ENCODE results near the gene ZBTB16.
A peak's percentile ranks its signal among the peaks of the same experiment; 100 is the strongest.

Gene ZBTB16

GRCh38 chr11:114065094-114065493, 5.6 kb downstream of the ZBTB16 start:
- DNase-seq = no peak

- no peak for DNase-seq
Observed at GRCh38 chr11:114066046-114066648, 6.6 kb downstream of the ZBTB16 start.

DNA sequence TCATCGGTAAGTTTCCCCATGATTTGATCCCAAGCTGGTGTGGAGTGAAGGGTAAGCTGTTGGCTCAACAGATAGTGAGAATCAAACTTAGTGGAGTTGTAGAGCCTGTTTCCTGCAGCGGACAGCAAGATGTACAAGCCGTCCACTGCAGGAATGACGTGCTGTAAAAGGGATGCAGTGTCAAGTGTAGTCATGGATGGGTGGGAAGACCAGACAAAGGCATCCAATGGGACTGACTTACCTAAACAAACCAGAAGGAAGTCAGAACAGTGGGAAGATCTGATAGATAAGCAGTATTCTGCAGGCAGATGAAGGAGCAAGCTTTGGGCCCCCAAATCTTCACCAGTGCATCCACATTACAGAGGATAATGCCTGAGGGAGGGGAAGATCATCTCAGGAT, 8.8 kb downstream of the ZBTB16 start:
- DNase-seq = no peak

- DNase-seq = no peak
Observed at GRCh38 chr11:114070464-114071139, 11.1 kb downstream of the ZBTB16 start.

- no peak for DNase-seq
Observed at GRCh38 chr11:114073007-114073827, 13.7 kb downstream of the ZBTB16 start.

- DNase-seq = no peak
Observed at GRCh38 chr11:114073828-114074381, 14.4 kb downstream of the ZBTB16 start.

- DNase-seq = peak; percentile 20
Observed at GRCh38 chr11:114074546-114075343, 15.2 kb downstream of the ZBTB16 start.

GRCh38 chr11:114075344-114075610, 15.8 kb downstream of the ZBTB16 start:
- DNase-seq = no peak

DNA sequence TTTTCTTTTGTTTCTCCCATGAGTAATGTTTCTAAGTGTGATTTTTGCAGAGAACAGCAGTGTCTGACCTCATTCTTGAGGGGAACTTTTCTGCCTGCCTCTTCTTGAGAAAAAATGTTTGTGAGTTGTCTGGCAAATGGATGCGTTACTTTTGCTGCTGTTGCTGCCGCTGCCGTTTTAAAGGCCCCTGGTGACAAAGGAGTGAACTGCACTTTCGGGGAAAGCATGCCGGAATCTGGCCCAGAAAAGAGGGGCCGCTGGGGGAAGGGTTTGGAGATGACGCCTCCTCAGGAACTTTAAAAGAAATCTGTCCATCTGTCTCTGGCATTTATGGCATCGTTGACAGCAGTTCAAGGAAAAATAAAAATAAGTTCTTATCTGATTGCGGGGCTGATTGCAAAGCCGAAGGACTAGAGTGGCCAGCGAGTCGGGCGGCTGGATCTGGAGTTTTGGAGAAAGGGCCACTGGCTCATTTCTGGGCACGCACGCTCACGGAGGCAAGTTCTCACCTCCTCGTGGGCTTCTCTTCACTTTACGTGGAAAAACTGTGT, 16.5 kb downstream of the ZBTB16 start:
- peak; percentile 48 for DNase-seq

GRCh38 chr11:114076921-114077331, 17.4 kb downstream of the ZBTB16 start:
- no peak for DNase-seq

- DNase-seq = no peak
Observed at GRCh38 chr11:114077482-114078305, 18.2 kb downstream of the ZBTB16 start.

DNA sequence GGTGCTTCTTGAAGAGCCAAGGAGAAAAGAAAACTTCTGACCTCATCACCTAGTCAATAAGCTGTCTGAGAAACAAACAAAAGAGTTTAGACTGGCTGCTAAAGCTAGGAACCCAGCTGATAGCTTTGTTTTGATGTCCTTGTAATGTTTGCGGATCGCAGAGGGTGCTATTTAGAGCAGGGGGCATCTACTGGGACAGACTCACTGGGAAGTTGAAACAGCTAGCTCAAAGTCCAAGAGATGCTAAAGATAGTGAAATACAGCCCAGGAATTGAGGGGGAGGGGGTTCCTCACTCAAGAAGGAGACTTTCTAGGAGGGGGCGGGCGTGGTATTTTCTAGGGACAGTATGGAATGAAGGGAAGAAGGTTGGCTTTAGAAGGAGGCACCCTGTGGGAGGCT, 18.9 kb downstream of the ZBTB16 start:
- no peak for DNase-seq

DNA sequence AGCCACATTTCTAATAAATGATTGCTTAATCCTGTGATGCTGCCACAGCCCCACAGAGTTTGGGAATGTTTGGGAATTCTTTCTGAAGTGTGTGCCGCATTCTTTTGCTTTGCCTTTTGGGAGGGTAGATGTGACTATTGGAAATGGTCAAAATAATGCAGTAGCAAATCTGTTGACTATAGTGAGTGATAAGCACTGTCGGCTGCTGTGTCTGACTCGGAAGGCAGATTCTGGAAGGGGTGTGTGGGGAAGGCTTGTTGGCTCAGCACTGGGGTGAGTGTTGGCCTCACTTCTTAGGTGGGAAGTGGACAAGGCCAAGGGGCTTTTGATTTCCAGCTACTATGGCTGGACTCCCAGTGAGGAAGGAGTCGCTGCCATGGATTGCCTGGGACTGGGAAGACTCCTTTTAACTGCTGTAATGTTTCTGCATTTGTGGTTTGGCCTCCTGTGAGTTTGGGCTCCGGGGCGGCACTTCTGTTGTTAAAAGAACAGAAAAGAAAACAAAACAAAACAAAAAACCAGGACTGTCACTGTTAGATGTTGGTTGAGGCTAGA, 20.1 kb downstream of the ZBTB16 start:
- DNase-seq = no peak

- peak; percentile 62 for DNase-seq
Observed at GRCh38 chr11:114080219-114080618, 20.7 kb downstream of the ZBTB16 start.

DNA sequence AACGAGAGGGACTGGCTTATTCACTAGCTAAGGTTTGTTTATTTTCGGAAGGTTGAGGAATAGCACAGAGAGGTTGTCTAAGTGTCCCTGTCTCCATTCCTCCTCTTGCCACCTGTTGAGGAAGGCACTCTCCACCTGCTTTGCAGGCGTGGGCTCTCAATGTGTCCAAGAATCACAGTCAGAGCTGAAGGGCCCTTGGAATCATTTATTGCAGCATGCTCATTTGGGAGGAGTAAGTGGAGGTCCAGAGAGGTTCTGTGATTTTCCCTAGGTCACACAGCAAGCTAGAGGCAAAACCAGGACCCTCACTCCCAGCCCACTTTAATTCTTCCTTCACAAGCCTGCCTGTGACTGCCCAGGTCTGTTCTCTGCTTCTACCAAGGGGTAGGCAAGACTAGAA, 21.3 kb downstream of the ZBTB16 start:
- no peak for DNase-seq

DNA sequence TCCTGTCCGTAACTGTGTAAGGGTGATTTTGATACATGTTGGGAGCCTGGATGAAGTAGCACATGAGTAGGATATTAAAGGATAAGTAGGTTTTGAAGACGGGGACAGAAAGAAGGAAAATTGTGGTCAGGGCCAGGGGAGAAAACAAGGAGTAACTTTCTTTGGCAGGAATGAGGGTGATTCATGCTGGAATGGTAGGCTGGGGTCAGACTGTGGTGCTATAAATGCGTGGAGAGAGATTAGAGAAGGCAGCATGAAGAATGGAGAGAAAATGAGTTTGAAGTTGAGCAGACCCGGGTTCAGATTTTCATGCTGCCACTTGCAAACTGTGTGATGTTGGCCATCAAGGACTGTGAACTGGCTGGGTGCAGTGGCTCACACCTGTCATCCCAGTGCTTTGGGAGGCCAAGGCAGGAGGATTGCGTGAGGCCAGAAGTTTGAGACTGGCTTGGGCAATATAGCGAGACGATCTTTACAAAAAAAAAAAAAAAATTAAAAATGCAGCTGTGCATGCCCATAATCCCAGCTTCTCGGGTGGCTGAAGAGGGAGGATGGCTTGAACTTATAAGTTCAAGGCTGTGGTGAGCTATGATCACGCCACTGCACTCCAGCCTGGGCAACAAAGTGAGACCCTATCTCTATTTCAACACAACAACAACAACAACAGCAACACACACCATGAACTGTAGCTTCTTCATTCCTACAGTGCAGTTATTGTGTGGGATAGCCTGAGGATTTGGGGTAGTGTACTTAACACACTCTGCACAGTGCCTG, 22.3 kb downstream of the ZBTB16 start:
- DNase-seq = no peak

- no peak for DNase-seq
Observed at GRCh38 chr11:114082415-114082748, 22.9 kb downstream of the ZBTB16 start.

GRCh38 chr11:114082767-114083181, 23.3 kb downstream of the ZBTB16 start:
- DNase-seq = no peak

GRCh38 chr11:114083391-114084252, 24.1 kb downstream of the ZBTB16 start:
- peak; percentile 13 for DNase-seq

DNA sequence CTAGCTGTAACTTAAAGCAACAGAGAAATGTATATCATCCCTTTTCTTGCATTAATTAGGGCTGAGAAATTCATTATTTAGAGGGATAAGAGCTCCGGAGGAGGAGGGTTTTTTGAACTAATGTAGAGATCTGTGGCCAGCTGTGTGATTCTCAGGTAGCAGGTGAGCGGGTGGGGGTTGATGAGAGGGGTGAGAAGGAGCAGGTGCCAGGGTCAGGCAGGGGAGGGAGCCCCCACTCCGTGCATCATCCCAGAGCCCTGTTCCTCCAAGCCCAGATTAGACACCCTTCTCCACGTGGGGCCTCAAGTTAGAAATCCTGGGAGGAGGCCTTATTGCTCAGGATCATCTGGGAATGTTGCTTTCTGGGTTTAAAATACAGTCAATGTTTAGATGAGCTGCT, 24.9 kb downstream of the ZBTB16 start:
- DNase-seq = no peak
